Endothelial cell of umbilical vein (primary cell): ENCODE results near the gene AP4B1. TPM values are rescaled to one million over a fixed set of nuclear protein-coding genes. Genes with fewer than 3 reads are reported as not detected.

Source experiments
- BruUV-seq: library from RNA; stranded (reverse); fragments of 400-500 nt; replicated peaks from 2 replicates; lab custom pipeline; 2021; lab: Mats Ljungman, UMichigan
- CTCF ChIA-PET: fragments of 300-600, 350-600 bp; sonication (Branson Sonifier 250); formaldehyde crosslinking; loops from one replicate; lab custom pipeline; 2021; ENCODE audit warnings: antibody characterized with exemption, inconsistent platforms; lab: Charles Lee
- POLR2A ChIA-PET: fragments of 300-600, 350-600 bp; sonication (Branson Sonifier 250); formaldehyde crosslinking; loops from one replicate; lab custom pipeline; 2021; ENCODE audit warnings: antibody characterized with exemption, inconsistent platforms; lab: Charles Lee
- DNase-seq: peaks from one replicate; pipeline ENCODE4 v3.0.0-alpha.2; 2011; ENCODE audit warnings: low read depth, low spot score
- FAIRE-seq: peaks from 2 replicates; lab custom pipeline; 2011; peaks lifted over from hg19 to GRCh38; lab: Jason Lieb, UNC
- H2AFZ ChIP-seq: 2 replicates; pipeline ENCODE4 v1.6.0; 2012; ENCODE audit warnings: low read depth, low read length, control low read depth, inconsistent platforms
- H3K27ac ChIP-seq: 2 replicates; pipeline ENCODE4 v1.5.1; 2011; ENCODE audit warnings: low read depth, mild to moderate bottlenecking, control low read depth, low read length, moderate library complexity; ENCODE audit not compliant: insufficient read depth
- H3K27me3 ChIP-seq, 2 experiments: 2 replicates each; pipeline versions ENCODE4 v1.6.0 to v1.6.1; 2011; ENCODE audit warnings: low read length in 2 of 2, mixed read lengths in 1 of 2; ENCODE audit not compliant: control insufficient read depth in 2 of 2, insufficient read depth in 2 of 2
- H3K36me3 ChIP-seq, 2 experiments: 2 replicates in 1 of 2; 3 replicates in 1 of 2; pipeline ENCODE4 v1.5.1; 2011; ENCODE audit warnings: low read length in 2 of 2, mild to moderate bottlenecking in 1 of 2, moderate library complexity in 1 of 2; ENCODE audit not compliant: control insufficient read depth in 2 of 2, insufficient read depth in 2 of 2; ENCODE audit errors: extremely low read depth in 1 of 2
- H3K4me1 ChIP-seq: 3 replicates; pipeline ENCODE4 v1.5.1; 2011; ENCODE audit warnings: mild to moderate bottlenecking, low read length; ENCODE audit not compliant: control insufficient read depth, insufficient read depth; ENCODE audit errors: extremely low read depth
- H3K4me2 ChIP-seq: 2 replicates; pipeline ENCODE4 v1.6.1; 2011; ENCODE audit warnings: low read length, control low read depth, mixed read lengths; ENCODE audit not compliant: insufficient read depth
- H3K4me3 ChIP-seq, 3 experiments: fragments of 200-600 bp in 1 of 3; sonication (generic), shearing (Covaris generic) in 1 of 3; replicated peaks in 1 of 3; 2 replicates each; pipeline ENCODE4 v1.5.1; 2011 to 2016; ENCODE audit warnings: control low read depth in 3 of 3, low read length in 3 of 3, mild to moderate bottlenecking in 2 of 3, inconsistent platforms in 1 of 3, low read depth in 1 of 3, moderate library complexity in 1 of 3; ENCODE audit not compliant: insufficient read depth in 1 of 3
- H3K79me2 ChIP-seq: 2 replicates; pipeline ENCODE4 v1.6.0; 2012; ENCODE audit warnings: low read length, inconsistent platforms; ENCODE audit not compliant: control insufficient read depth, insufficient read depth
- H3K9ac ChIP-seq: replicated peaks from 2 replicates; pipeline ENCODE3; 2011; ENCODE audit warnings: low read length, control low read depth; ENCODE audit not compliant: insufficient read depth; ENCODE audit errors: extremely low read depth
- H3K9me1 ChIP-seq: replicated peaks from 3 replicates; pipeline ENCODE4 v1.6.0; 2011; ENCODE audit warnings: mild to moderate bottlenecking, low read length; ENCODE audit not compliant: control insufficient read depth, insufficient read depth; ENCODE audit errors: extremely low read depth
- H3K9me3 ChIP-seq: replicated peaks from 2 replicates; pipeline ENCODE4 v1.5.1; 2012; ENCODE audit warnings: low read length, inconsistent platforms; ENCODE audit not compliant: control insufficient read depth, insufficient read depth
- H4K20me1 ChIP-seq: replicated peaks from 2 replicates; pipeline ENCODE3; 2011; ENCODE audit warnings: mild to moderate bottlenecking, low read length; ENCODE audit not compliant: control insufficient read depth, insufficient read depth; ENCODE audit errors: extremely low read depth
- CTCF ChIP-seq, 2 donors: IDR thresholded peaks; 1 replicate in 1 of 2; 2 replicates in 1 of 2; pipeline ENCODE4 v1.5.1; 2011; ENCODE audit warnings: low read length in 2 of 2, mild to moderate bottlenecking in 2 of 2, moderate library complexity in 2 of 2, control low read depth in 1 of 2, inconsistent platforms in 1 of 2, low read depth in 1 of 2; ENCODE audit not compliant: insufficient read depth in 1 of 2; ENCODE audit errors: extremely low read depth in 1 of 2
- EZH2 ChIP-seq: IDR thresholded peaks from 2 replicates; pipeline ENCODE4 v1.6.1; 2012; ENCODE audit warnings: borderline replicate concordance, low read depth, mild to moderate bottlenecking, moderate library complexity, low read length, inconsistent platforms; ENCODE audit not compliant: severe bottlenecking
- FOS ChIP-seq: IDR thresholded peaks from 2 replicates; pipeline ENCODE4 v1.6.1; 2011; ENCODE audit warnings: mild to moderate bottlenecking, low read length, moderate library complexity, borderline replicate concordance; ENCODE audit not compliant: insufficient read depth
- GATA2 ChIP-seq: IDR thresholded peaks from 2 replicates; pipeline ENCODE4 v1.7.0; 2011; ENCODE audit warnings: low read depth, mild to moderate bottlenecking, moderate library complexity, mixed read lengths, low read length; ENCODE audit not compliant: insufficient read length, insufficient read depth
- JUN ChIP-seq: IDR thresholded peaks from 2 replicates; pipeline ENCODE4 v1.6.1; 2011; ENCODE audit warnings: borderline replicate concordance, low read depth; ENCODE audit not compliant: insufficient read length, insufficient read depth
- MAX ChIP-seq: IDR thresholded peaks from 2 replicates; pipeline ENCODE4 v1.6.1; 2011; ENCODE audit not compliant: insufficient read depth, insufficient read length
- MYC ChIP-seq: IDR thresholded peaks from one replicate; pipeline ENCODE4 v1.6.1; 2011; ENCODE audit warnings: mild to moderate bottlenecking, low read depth, low read length
- POLR2A ChIP-seq: IDR thresholded peaks from 2 replicates; pipeline ENCODE4 v1.6.1; 2012; ENCODE audit warnings: low read depth, mild to moderate bottlenecking, control low read depth, low read length
- POLR2AphosphoS5 ChIP-seq: IDR thresholded peaks from 2 replicates; pipeline ENCODE4 v1.6.1; 2012; ENCODE audit warnings: low read depth, mild to moderate bottlenecking, control low read depth, low read length, moderate library complexity; ENCODE audit not compliant: insufficient read depth
- dilution Hi-C: fragments of 300-500 bp; cut with MboI; formaldehyde crosslinking; loops from one replicate; pipeline ENCODE4 v1.15.0; 2019; ENCODE audit warnings: low sequenced_read_pairs; ENCODE audit not compliant: extremely low pct_ligation_motif_present
- intact Hi-C: fragments of 100-400 bp; cut with micrococcal nuclease; formaldehyde crosslinking; loops from one replicate; pipeline ENCODE4 v1.10.0; 2022
- polyA plus RNA-seq, 4 experiments: library from polyadenylated mRNA; depleted of rRNA in 3 of 4; stranded (reverse) in 3 of 4; unstranded in 1 of 4; fragments of >200 nt; gene quantifications; 2 replicates each; pipeline versions ENCODE4 v1.2.1 to v1.2.3, GENCODE V29; 2011 to 2012; ENCODE audit warnings: missing spikeins in 1 of 4
- total RNA-seq: library from RNA; stranded (reverse); gene quantifications from 2 replicates; pipeline ENCODE4 v1.2.3, GENCODE V29; 2021

The AP4B1 gene
- total and polyA plus RNA-seq, 2 donors (not counting 3 experiments of a cell fraction or from before 2014, with no cell fraction given), result 21.9 to 33.0 TPM

- Histone ChIP-seq H3K27ac (peak overlapping the region; percentile 18), H3K79me2 (no peaks in the 10 kb centered on the region), H3K9ac (no peak overlapping the region), H4K20me1 (no peaks in the 10 kb centered on the region), H3K27me3 (no peaks in the 10 kb centered on the region), H3K36me3 (no peaks in the 10 kb centered on the region), H3K9me3 (no peaks in the 10 kb centered on the region), H3K9me1 (no peaks in the 10 kb centered on the region), H3K4me2 (peak overlapping the region; percentile 39), H3K4me1 (peaks cover 24% of the 10 kb centered on the region), H3K4me3 (no peak overlapping the region), H2AFZ (peak overlapping the region; percentile 24)
- BruUV-seq, result no TSS peak
- CTCF ChIA-PET, result interaction anchor here (1.1 kb wide), 1 partner anchor 14 kb away, joined by 3 read pairs; no protein-coding TSS in a partner anchor
- FAIRE-seq, result peak; percentile 54
- dilution Hi-C loops (no loop called here), intact Hi-C loops (no loop called here)
- peak; percentile 60 for TF ChIP-seq GATA2
- no peak for TF ChIP-seq JUN
- no peak for TF ChIP-seq EZH2
- peak; percentile 76 for TF ChIP-seq FOS
- TF ChIP-seq CTCF (IDR thresholded peaks at IDR 0.05; ENCODE audit: extremely low read depth in 1 of 2, insufficient read depth in 1 of 2, low read depth in 1 of 2, low read length in 2 of 2), result peak; percentile 11 to 18
- no peak for TF ChIP-seq POLR2A
- TF ChIP-seq MAX, result no peak
- no peak for TF ChIP-seq MYC
- TF ChIP-seq POLR2AphosphoS5, result no peak
- peak; percentile 32 for DNase-seq
- POLR2A ChIA-PET, result interaction anchor here (1.0 kb wide), 1 partner anchor 29 kb away, joined by 3 read pairs; no protein-coding TSS in a partner anchor
Measured at GRCh38 chr1:113874012-113874879, 30.4 kb downstream of the AP4B1 start.
